Coronary artery (tissue), 2 donors: ENCODE results near the gene TTC39B.

Source experiments
- DNase-seq: peaks from one replicate; pipeline ENCODE4 v3.0.0-alpha.2; 2017; ENCODE audit warnings: low spot score
- H3K27ac ChIP-seq, 2 donors: fragments of 200-600 bp; sonication (generic); one replicate each; pipeline ENCODE4 v1.5.1; 2016 to 2019
- H3K4me3 ChIP-seq: fragments of 200-600 bp; sonication (generic); 2 replicates; pipeline ENCODE4 v1.5.1; 2016; ENCODE audit warnings: mild to moderate bottlenecking, moderate library complexity
- TF ChIP-seq, protein P1 (sequence below): fragments of 200-600 bp; sonication (generic); IDR thresholded peaks from one replicate; pipeline ENCODE4 v1.5.1; 2019; ENCODE audit warnings: antibody characterized with exemption

Gene TTC39B

DNA sequence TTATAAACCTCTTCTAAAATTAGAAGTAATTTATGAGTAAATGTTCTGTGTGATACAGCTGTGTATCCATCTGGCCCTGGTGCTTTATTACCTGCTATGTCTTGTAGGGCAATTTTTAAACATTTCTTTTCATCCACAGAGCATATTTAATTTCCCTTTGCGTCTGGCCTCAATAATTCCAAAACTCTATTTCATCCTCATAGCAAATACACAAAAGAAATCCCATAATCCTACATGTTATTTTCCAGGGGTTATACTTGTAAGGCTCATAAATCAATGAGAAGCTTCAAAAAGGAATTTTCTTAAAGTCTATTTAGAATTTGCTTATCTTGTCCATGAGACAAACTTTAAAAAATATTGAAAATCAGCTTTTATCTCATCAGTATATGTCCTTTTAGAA, 167.0 kb downstream of the TTC39B start:
- TF ChIP-seq, protein P1, sequence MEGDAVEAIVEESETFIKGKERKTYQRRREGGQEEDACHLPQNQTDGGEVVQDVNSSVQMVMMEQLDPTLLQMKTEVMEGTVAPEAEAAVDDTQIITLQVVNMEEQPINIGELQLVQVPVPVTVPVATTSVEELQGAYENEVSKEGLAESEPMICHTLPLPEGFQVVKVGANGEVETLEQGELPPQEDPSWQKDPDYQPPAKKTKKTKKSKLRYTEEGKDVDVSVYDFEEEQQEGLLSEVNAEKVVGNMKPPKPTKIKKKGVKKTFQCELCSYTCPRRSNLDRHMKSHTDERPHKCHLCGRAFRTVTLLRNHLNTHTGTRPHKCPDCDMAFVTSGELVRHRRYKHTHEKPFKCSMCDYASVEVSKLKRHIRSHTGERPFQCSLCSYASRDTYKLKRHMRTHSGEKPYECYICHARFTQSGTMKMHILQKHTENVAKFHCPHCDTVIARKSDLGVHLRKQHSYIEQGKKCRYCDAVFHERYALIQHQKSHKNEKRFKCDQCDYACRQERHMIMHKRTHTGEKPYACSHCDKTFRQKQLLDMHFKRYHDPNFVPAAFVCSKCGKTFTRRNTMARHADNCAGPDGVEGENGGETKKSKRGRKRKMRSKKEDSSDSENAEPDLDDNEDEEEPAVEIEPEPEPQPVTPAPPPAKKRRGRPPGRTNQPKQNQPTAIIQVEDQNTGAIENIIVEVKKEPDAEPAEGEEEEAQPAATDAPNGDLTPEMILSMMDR = no peak
- no peak overlapping the region for H3K27ac ChIP-seq
- no peak for DNase-seq
- H3K4me3 ChIP-seq = no peak overlapping the region

DNA sequence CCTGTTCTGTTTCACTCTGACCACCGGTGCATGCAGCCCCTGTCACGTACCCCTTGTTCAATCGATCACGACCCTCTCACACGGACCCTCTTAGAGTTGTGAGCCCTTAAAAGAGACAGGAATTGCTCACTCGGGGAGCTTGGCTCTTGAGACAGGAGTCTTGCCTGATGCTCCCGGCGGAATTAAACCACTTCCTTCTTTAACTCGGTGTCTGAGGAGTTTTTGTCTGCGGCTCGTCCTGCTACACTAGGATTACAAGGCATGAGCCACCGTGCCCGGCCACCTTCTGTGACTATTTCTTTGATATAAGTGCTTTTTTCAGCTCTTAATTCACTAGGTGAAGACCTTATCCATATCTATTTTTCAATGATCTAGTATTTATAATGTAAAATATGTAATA, 167.5 kb downstream of the TTC39B start:
- no peak for DNase-seq
- TF ChIP-seq, protein P1 = no peak
- no peak overlapping the region for H3K27ac ChIP-seq
- H3K4me3 ChIP-seq = no peak overlapping the region

DNA sequence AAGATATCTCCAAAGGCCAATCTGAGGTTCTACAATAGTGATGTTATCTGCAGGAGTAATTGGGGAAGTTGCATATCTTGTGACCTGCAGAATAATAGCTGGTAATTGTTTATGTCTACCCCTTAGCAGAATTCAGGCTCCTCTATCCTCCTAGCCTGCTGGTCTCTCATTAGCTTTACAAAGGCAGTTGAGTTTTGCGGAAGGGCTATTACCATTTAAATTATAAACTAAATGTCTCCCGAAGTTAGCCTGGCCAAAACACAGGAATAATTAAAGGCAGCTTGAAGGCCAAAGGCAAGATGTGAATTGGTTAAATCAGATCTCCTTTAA, 168.7 kb downstream of the TTC39B start:
- no peak for DNase-seq
- TF ChIP-seq, protein P1 = no peak
- H3K27ac ChIP-seq = no peak overlapping the region
- H3K4me3 ChIP-seq = no peak overlapping the region

DNA sequence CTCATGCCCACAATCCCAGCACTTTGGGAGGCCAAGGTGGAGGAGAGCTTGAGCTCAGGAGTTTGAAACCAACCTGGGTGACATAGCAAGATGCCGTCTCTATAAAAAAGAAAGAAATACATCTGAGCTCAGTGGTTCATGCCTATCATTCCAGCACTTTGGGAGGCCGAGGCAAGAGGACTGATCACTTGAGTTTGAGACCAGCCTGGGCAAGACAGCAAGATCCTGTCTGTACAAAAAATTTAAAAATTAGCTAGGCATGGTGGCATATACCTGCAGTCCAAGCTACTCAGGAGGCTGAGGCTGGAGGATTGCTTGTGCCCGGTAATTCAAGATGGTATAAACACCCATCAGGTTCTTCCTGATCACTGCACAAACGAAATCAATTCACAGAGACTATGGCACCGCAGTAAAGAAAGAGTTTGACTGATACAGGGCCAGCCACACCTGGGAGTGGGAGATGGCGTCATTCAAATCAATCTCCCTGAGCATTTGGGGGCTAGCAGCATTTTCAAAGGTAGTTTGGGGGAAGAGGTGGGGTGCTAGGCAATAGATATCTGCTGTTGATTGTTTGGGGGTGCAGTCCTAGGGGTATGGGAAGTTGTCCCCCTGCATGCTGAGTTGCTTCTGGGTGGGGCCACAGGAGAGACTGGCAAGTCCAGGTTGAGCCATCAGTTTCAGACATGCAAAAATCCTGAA, 169.2 kb downstream of the TTC39B start:
- H3K27ac ChIP-seq = no peak overlapping the region
- H3K4me3 ChIP-seq = no peak overlapping the region

DNA sequence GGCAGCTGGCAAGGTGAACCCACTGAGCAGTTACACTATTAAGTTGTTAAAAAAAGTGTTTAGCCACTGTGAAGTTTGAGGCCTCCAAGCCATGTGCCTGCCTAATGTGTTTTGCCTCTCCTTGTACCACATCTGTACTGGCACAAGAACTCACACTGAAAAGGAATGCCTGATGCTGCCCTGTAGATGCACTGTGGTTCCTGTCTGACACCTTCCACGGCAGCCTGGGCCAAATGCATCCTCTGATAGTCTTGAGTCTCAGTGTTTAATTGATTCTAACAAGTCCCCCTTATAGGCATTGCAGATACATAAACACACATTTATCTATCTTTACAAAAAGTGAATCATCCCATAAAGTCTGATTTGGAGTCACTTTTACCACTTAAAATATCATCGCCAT, 169.9 kb downstream of the TTC39B start:
- TF ChIP-seq, protein P1 = no peak
- no peak for DNase-seq
- no peak overlapping the region for H3K27ac ChIP-seq
- no peak overlapping the region for H3K4me3 ChIP-seq

More for the DNA sequence above, 169.2 kb downstream of the TTC39B start:
- TF ChIP-seq, protein P1 = no peak
- no peak for DNase-seq

DNA sequence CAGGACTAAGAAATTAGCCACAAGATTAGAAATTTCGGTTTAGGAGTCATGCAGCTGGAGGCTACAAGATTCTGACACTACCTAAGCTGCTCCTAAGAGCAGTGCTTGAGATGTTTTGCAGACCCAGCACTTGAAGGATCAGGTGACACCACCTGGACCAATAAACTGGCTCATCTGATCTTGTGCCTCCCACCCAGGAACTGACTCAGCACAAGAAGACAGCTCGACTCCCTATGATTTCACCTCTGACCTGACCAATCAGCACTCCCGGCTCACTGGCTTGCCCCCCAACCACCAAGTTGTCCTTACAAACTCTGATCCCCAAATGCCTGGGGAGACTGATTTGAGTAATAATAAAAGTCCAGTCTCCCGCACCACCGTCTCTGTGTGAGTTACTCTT, 170.4 kb downstream of the TTC39B start:
- DNase-seq = no peak

More for the DNA sequence above, 170.4 kb downstream of the TTC39B start:
- Histone ChIP-seq H3K27ac (no peak overlapping the region), H3K4me3 (no peak overlapping the region)
- TF ChIP-seq, protein P1 = no peak
